Vagina (tissue), 2 donors: ENCODE data around the gene DIAPH3.

Experiments
- POLR2A ChIP-seq, 2 donors: fragments of 450-650 bp; IDR thresholded peaks; one replicate each; pipeline ENCODE4 v1.6.1; 2017; ENCODE audit warnings: antibody characterized with exemption in 2 of 2, mild to moderate bottlenecking in 2 of 2, moderate library complexity in 2 of 2
- TF ChIP-seq, protein P1 (sequence below), 3 experiments: fragments of 450-650 bp in 2 of 3; fragments of 200-600 bp in 1 of 3; sonication (generic) in 1 of 3; IDR thresholded peaks; one replicate each; pipeline ENCODE4 v1.5.1; 2017 to 2019; ENCODE audit warnings: antibody characterized with exemption in 3 of 3, mild to moderate bottlenecking in 2 of 3, moderate library complexity in 2 of 3

DNA sequence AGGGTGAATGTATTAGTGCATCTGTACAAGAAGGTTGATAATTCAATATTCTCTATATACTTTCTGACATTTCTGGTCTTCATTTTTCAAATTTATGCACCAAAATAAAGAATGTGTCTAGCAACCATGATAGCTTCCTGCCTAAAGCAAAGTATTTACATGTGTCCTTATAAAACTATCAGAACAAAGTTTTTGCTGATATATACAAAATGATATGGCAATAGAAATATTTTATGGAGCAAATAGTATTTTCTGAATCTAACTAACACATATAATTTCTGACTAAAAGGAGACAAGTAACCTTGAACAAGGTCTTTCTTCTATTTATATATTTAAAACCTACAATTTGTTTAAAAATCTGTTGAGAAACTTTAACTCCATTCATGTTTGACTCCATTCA is 184.9 kb downstream of the DIAPH3 start:
- TF ChIP-seq POLR2A (IDR thresholded peaks at IDR 0.05) = no peak
- TF ChIP-seq, protein P1, sequence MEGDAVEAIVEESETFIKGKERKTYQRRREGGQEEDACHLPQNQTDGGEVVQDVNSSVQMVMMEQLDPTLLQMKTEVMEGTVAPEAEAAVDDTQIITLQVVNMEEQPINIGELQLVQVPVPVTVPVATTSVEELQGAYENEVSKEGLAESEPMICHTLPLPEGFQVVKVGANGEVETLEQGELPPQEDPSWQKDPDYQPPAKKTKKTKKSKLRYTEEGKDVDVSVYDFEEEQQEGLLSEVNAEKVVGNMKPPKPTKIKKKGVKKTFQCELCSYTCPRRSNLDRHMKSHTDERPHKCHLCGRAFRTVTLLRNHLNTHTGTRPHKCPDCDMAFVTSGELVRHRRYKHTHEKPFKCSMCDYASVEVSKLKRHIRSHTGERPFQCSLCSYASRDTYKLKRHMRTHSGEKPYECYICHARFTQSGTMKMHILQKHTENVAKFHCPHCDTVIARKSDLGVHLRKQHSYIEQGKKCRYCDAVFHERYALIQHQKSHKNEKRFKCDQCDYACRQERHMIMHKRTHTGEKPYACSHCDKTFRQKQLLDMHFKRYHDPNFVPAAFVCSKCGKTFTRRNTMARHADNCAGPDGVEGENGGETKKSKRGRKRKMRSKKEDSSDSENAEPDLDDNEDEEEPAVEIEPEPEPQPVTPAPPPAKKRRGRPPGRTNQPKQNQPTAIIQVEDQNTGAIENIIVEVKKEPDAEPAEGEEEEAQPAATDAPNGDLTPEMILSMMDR (IDR thresholded peaks at IDR 0.05) = no peak
